Transverse colon (tissue), 4 donors: Measurements from ENCODE around the gene B3GALT5.

Experiments used
- EP300 ChIP-seq: sonication (generic); formaldehyde crosslinking; IDR thresholded peaks from one replicate; pipeline ENCODE4 v1.6.1; 2017; ENCODE audit warnings: antibody characterized with exemption, low read depth
- POLR2A ChIP-seq: fragments of 450-650 bp; IDR thresholded peaks from one replicate; pipeline ENCODE4 v1.6.1; 2016; ENCODE audit warnings: antibody characterized with exemption, mild to moderate bottlenecking, moderate library complexity
- POLR2AphosphoS5 ChIP-seq, 3 donors: sonication (generic); formaldehyde crosslinking; IDR thresholded peaks; one replicate each; pipeline ENCODE4 v1.6.1; 2016; ENCODE audit warnings: antibody characterized with exemption in 3 of 3
- TF ChIP-seq, protein P1 (sequence below), 5 experiments: fragments of 200-600 bp in 3 of 5; fragments of 450-650 bp in 2 of 5; sonication (generic) in 3 of 5; IDR thresholded peaks; 1 replicate in 2 of 5; 2 replicates in 3 of 5; pipeline ENCODE4 v1.5.1; 2016 to 2017; ENCODE audit warnings: antibody characterized with exemption in 5 of 5, inconsistent platforms in 3 of 5, mild to moderate bottlenecking in 2 of 5, moderate library complexity in 1 of 5

DNA sequence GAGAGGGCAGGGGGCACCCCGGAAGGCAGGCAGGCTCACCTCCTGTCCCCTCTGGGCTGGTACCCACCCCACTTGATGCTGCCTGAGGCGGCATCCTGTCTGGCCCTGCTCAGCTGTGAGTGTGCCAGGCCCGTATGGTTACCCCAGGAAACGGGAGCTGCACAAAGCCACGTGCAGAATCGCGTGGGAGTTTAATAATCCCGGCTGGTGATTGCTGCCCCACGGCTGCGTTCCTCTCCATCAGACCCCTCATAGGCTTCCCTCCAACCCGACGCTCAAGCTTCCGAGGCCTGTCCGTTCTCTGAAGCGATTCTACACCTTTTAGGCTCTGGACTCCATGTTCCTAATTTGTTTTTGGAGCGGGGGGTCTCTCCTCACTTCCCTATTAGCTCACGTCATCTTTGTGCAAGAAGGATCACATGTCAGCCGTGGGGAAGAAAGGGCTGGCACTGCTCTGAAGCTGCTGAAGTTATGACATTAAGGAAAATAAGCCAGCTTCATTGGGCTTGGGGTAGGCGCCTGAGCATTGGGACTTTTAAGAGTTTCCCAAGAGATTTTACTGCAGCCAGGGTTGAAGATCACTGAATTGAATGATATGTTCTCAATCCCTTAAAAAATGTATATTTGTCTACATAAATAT is 1.1 kb upstream of the B3GALT5 start:
- TF ChIP-seq, protein P1, sequence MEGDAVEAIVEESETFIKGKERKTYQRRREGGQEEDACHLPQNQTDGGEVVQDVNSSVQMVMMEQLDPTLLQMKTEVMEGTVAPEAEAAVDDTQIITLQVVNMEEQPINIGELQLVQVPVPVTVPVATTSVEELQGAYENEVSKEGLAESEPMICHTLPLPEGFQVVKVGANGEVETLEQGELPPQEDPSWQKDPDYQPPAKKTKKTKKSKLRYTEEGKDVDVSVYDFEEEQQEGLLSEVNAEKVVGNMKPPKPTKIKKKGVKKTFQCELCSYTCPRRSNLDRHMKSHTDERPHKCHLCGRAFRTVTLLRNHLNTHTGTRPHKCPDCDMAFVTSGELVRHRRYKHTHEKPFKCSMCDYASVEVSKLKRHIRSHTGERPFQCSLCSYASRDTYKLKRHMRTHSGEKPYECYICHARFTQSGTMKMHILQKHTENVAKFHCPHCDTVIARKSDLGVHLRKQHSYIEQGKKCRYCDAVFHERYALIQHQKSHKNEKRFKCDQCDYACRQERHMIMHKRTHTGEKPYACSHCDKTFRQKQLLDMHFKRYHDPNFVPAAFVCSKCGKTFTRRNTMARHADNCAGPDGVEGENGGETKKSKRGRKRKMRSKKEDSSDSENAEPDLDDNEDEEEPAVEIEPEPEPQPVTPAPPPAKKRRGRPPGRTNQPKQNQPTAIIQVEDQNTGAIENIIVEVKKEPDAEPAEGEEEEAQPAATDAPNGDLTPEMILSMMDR (IDR thresholded peaks at IDR 0.05) = no peak
- no peak for TF ChIP-seq POLR2A
- no peak for TF ChIP-seq EP300
- no peak for TF ChIP-seq POLR2AphosphoS5 (IDR thresholded peaks at IDR 0.05)
